NCI-H2081 treated with DMSO at 0.1 percent for 48 hours (cell line): ENCODE results near the gene BARHL2.

Experiments used
- DNase-seq: peaks from one replicate; lab custom pipeline; 2025; lab: John Stamatoyannopoulos, UW

Gene BARHL2

DNA sequence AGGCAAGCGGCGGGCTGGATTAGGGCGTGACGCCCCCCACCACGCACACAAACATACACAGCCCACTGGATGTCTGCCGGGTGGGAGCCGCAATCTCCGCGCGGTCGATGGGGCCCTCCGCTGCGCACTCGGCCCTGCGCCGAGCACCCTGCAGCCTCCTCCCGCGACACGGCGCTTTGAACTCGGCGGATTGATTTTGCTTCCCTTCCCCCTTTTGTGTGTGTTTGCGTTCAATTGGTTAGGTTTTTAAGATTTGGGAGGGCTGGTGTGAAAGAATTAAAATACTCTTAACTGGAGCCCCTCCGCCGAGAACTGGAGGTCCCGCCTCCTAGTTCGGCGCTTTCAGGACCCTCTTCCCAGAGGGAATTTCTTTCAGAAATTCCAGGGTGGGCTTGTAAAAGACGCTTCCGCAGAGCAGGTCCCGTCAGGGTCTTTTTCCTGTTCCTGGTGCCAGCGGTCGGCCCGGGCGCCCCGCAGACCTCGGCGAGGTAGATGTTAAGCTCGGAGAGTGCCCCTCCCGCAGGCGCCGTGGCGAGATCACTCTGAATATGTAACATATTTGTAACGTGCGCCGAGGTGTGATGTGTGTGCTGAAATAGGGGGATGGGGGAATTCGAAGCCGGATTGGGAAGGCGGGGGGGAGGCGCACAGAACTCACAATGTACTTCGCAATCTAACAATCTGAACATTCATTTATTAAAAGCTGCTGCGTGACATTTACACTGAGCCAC lies 8.0 kb upstream of the BARHL2 start:
- DNase-seq, result no peak

GRCh38 chr1:90724361-90724760 lies 7.3 kb upstream of the BARHL2 start:
- DNase-seq, result no peak

DNA sequence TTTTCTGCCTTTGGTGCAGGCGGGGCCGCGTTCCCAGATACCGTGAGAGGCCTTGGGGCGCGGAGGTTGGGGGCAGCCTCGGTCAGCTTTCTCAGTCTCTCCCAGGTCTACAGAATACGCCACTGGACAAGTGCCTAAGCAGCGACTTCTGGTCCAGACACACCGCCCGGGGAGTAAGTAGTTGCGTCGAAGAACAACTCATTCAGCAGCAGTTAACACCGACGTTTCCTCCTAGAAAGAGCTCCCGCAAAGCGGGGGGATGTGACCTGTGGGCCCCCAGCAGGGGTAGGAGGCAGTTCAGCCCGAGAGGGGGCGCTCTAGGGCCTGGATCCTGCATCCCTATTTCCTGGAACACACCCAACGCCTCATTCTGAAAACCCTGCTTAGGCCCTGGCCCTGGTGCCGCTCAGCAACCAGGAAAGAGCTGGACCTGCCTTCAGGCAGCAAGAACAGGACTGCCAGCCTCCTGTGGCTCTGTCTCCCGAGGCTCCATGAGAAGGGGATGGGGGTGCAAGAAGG lies 6.5 kb upstream of the BARHL2 start:
- no peak for DNase-seq

DNA sequence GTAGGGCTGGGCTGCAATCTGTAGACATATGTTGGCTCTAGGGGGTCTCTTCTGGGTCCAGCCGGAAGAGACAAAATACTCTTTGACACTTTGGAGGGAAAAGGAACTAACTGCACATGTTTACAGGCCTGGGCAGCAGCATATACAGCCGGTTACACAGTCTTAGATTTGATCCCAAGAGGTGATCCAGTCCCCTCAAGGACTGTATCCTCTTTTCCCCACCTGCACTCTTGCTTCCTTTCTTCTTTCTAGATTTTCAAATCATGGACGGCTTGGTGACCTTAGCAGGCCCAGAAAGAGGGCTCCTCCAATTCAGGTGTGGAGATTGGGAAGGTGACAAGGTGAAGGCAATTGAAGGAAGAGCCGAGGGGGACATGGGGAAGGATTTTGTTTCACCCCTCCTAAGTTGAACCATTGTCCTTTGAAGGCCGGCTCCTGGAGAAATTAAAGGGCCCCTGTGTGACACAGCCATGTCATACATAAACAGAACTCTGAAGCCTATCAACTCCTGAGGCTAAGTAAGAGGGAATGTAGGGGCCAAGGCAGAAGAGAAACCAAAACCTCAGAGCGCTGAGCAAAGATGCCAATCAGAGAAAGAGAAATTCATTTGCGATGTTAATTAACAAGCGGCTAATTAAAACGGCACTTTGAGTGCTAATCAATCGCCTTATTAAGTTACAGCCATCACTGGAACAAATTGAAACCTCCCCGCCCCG lies 5.9 kb upstream of the BARHL2 start:
- DNase-seq, result no peak

DNA sequence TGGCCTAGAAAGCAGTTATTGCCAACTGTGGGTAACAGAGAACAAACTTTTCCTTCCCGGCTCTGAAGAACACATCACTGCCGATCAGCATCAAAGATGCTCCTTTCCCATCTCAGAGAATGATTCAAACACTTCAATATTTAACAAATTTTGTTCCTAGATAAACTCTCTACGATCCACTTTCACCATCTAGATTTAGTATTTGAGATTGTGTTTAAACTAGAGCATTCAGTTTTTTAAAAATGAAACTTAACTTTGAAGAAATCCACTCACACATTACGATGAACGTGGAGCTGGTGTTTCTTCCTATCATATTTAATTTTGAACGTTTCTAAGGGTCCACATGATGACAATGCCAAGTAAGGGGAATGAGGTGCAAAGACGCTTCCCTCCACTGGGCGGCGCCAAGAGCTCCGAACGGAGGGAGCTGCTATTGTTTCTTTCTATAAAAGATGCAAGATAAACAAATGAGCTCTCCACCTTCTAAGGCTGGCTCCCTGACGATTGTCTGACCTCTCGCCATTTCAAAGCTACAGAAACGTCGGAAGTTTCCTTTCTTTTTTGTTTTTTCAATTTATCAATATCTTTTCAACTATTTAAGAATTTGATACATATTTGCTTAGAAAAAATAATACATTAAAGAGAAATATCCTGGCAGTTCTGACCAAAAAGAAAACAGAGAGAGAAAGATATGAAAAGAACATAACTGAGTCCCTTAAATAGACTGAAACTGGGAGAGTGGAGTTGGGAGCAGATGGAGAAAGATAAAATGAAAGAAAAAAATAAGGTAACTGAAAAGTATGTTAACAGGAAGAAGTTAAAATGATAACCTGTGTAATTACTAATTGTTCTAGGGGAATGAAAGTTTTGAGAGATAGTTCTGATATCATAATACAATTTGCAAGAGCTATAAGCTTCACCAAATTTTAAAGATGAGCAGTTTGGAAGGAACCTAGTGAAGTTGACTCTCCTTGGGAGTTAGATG lies 4.4 kb upstream of the BARHL2 start:
- peak; percentile 62 for DNase-seq

DNA sequence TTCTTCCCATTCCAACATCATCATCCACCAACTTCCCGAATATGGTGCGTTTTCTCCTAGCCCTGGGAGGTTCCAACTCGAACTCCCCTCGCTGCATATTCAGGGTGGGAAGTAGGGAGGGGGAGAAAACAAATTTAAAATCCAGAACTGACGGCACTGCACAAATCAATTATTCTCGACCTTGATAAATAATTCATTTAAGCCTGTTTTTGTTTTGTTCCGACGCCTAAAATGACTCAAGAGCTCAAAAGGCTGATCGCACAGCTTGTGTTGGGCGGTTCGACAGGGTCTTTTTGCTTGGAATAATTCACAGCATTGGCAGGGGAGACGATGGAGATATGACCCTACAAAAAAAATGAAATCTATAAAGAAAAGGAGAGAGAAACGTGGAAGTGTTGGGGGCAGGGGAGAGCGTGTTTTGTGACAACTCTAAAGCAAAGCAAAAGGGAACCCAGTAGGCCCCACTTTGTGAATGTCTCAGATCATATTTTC lies 3.1 kb upstream of the BARHL2 start:
- no peak for DNase-seq

DNA sequence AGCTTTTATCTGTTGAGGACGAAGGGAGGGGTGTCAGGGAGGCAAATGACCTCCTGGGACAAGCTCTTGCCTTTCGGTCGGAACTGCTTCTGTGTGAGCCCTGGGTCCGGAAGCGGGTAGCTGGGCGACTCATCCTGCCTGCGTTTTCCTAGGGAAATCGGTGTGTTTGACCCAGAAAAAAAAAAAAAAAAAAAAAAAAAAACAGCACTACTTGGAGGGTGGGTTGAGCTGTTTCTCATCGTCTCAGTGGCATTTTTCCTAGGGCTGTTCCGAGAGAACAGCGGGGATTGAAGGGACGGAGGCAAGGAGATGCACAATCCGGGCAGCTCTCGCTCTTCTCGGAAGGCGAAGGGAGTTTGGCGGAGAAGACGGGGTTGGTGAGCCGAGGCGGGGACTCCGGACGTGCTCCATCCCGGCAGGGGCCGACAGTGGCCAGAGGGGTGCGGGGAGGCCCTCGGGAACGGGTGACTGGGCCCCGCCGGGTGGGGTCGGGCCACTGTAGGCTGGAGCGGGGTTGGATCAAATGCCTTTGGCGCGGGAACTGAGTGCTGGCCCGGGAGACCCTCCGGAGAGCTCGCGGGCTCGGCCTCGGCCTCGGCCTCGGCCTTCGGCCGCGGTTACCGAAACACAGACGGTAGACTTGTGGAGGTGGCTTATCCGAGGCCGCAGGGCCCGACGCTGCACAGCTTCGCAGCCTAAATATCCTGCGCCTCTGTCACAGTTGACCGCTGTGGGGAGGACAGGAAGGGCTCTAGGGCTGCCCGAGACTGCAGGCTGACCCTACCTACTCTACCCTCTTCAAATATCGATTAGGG lies 2.4 kb upstream of the BARHL2 start:
- DNase-seq, result no peak

GRCh38 chr1:90718411-90719329 lies 1.6 kb upstream of the BARHL2 start:
- DNase-seq, result no peak

DNA sequence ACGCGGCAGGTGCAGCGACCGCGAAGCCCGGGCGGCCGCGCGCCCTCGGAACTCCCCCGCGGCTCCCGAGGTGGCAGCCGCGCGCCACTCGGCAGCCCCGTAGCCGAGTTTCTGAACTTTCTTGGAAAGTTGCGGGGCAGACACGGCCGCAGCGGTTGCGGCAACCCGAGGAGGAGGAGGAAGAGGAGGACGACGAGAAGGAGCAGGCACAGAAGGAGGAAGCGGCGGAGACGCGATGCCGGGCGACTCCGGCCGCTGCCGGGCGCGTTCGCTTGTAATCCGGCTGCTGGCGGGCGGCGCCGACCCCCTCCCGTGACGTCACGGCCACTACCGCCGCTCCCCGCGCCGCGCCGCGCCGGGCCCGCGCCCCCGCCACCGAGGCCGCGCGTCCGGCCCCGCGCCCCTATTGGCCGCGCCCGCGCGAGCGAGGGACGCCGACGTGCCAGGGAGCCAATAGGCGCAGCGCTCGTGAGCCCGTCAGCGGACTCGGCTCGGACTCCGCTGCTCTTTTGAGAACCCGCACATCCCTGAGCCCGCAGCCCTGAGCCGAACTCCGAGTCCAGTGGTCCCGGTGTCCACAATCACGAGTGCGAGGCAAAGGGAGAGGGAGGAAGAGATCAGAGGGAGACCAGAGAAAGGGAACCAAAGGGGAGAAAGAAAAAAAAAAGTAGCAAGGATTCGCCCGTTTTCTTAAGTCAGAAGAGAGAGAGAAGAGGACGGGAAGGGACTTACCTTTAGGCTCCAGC lies 736 bp upstream of the BARHL2 start:
- no peak for DNase-seq

GRCh38 chr1:90717356-90717664 lies 208 bp upstream of the BARHL2 start:
- no peak for DNase-seq

DNA sequence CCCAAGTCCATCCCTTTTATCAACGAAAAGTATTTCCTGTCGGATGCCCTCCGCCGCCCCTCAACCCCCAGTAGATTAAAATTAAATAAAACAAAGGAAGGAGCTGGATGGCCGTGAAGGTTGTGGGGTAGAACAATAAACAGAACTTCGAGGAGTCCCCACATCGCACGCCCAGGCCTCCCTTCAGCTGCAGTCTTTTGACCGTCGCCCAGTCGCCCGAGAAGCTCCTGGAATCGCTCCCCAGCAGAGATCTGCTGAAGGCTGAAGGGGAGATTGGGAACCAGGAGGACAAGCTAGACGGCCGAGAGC lies 905 bp downstream of the BARHL2 start:
- DNase-seq, result no peak

- no peak for DNase-seq
These were observed 1.8 kb downstream of the BARHL2 start for GRCh38 chr1:90715309-90715708.

- DNase-seq, result no peak
These were observed 2.6 kb downstream of the BARHL2 start for GRCh38 chr1:90714521-90714951.

GRCh38 chr1:90713741-90714509 lies 3.2 kb downstream of the BARHL2 start:
- DNase-seq, result no peak

- no peak for DNase-seq
These were observed 4.0 kb downstream of the BARHL2 start for GRCh38 chr1:90712915-90713730.

- DNase-seq, result no peak
These were observed 4.8 kb downstream of the BARHL2 start for GRCh38 chr1:90712153-90712856.

DNA sequence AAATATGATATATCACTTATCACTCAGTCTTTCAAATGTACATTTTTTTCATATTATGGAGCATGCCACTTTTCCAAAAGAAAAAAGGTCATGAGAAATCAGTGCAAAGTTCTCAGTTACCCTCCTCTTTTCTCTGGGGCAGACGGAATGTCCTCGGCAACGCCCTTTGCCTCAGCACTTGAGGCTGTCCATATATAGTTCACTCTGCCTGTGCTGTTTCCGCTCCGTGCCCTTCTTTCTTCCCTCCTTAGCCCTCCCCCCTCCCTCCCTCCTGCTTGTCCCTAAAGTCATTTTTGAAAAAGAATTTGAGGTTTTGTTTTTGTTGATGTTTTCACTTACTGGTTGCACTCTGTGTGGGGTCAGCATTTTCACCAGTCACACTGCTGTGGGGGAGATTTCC lies 5.4 kb downstream of the BARHL2 start:
- no peak for DNase-seq
